Stimulated activated naive CD8-positive, alpha-beta T cell treated with anti-CD3 and anti-CD28 coated beads, Interleukin-15, amount 100 ng/mL, for 72 hours (primary cell): ENCODE data around the gene MKX.

ENCODE experiments used
- ATAC-seq: fragments of 150-1000 bp; cut with Tn5 transposase; 2 replicates; pipeline ENCODE4 v1.10.0; 2021; ENCODE audit warnings: mild to moderate bottlenecking, moderate library complexity
- DNase-seq, 2 donors: peaks; one replicate each; pipeline ENCODE4 v3.0.0; 2021 to 2022
- H3K27ac Mint-ChIP-seq, 2 donors: one replicate each; pipeline ENCODE4 v1.8.0; 2022; ENCODE audit warnings: mild to moderate bottlenecking in 2 of 2, mixed read lengths in 2 of 2, moderate library complexity in 2 of 2
- H3K27me3 Mint-ChIP-seq: one replicate; pipeline ENCODE4 v1.8.0; 2022; ENCODE audit warnings: mixed read lengths
- H3K4me1 Mint-ChIP-seq: one replicate; pipeline ENCODE4 v1.8.0; 2022; ENCODE audit warnings: mild to moderate bottlenecking, mixed read lengths
- H3K4me3 Mint-ChIP-seq, 2 donors: one replicate each; pipeline ENCODE4 v1.8.0; 2022; ENCODE audit warnings: mild to moderate bottlenecking in 2 of 2, mixed read lengths in 2 of 2, moderate library complexity in 1 of 2
- H3K9me3 Mint-ChIP-seq, 2 donors: one replicate each; pipeline ENCODE4 v1.8.0; 2022; ENCODE audit warnings: mixed read lengths in 2 of 2

MKX gene

DNA sequence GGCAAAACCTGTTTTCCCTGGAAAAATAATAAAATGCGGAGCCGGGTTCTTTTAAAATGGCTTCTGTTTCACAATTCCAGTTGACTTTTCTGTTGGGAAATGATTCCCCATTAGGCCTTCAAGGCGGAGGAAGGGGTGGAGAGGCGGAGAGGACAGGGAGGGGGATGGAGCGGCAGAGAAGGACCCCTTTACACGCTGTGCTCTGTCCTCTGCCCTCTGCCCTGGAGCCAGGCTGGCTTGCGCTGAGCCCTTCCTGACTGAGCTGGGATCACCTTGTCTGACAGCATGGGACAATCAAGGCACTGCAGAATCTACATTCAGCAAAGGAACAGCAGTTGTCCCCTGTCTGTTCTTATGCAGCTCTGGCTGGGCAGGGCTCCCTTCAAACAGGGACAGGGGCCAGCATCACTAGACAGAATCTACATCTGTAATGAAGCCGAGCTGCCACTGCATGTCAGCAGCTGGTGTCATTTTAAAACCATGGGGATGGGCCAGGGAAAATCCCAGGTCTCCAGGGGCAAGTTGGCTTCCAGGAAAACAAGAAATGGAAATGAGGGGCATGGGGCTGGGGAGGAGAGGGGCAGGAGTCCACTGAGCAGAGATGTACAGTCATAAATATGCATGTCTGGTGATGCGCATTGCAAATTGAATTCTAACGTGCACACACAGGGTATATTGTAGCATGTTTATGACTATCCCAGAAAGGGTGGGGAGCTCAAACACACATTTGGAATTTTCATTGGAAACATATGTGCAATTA, 120.0 kb downstream of the MKX start:
- DNase-seq = no peak
- ATAC-seq = no peak
- Mint-ChIP-seq H3K9me3 (no peaks in the 10 kb centered on the region), H3K27me3 (peaks cover 26% of the 10 kb centered on the region), H3K4me1 (no peaks in the 10 kb centered on the region), H3K4me3 (no peak overlapping the region), H3K27ac (no peak overlapping the region)

- no peak for DNase-seq
- H3K27me3 Mint-ChIP-seq = peaks cover 26% of the 10 kb centered on the region
These were observed 120.7 kb downstream of the MKX start for GRCh38 chr10:27624941-27625340.

More at GRCh38 chr10:27624941-27625340, 120.7 kb downstream of the MKX start:
- no peak overlapping the region for H3K4me3 Mint-ChIP-seq
- no peaks in the 10 kb centered on the region for H3K4me1 Mint-ChIP-seq
- H3K27ac Mint-ChIP-seq = peak overlapping the region in 1 of 2 donors; percentile 94
- ATAC-seq = no peak
- H3K9me3 Mint-ChIP-seq = no peaks in the 10 kb centered on the region
